ENCODE results near the gene PTPRM.

The PTPRM gene

GRCh38 chr18:8348051-8348720 is 781.1 kb downstream of the PTPRM start:
- no peak for DNase-seq

- DNase-seq: no peak
Observed at GRCh38 chr18:8349608-8350323, 782.6 kb downstream of the PTPRM start.

GRCh38 chr18:8350628-8351027 is 783.5 kb downstream of the PTPRM start:
- no peak for DNase-seq

- no peak for DNase-seq
Observed at GRCh38 chr18:8351161-8351560, 784.0 kb downstream of the PTPRM start.

- no peak for DNase-seq
Observed at GRCh38 chr18:8354304-8354703, 787.2 kb downstream of the PTPRM start.

GRCh38 chr18:8356001-8356400 is 788.9 kb downstream of the PTPRM start:
- DNase-seq: no peak

- no peak for DNase-seq
Observed at GRCh38 chr18:8357320-8357719, 790.2 kb downstream of the PTPRM start.

DNA sequence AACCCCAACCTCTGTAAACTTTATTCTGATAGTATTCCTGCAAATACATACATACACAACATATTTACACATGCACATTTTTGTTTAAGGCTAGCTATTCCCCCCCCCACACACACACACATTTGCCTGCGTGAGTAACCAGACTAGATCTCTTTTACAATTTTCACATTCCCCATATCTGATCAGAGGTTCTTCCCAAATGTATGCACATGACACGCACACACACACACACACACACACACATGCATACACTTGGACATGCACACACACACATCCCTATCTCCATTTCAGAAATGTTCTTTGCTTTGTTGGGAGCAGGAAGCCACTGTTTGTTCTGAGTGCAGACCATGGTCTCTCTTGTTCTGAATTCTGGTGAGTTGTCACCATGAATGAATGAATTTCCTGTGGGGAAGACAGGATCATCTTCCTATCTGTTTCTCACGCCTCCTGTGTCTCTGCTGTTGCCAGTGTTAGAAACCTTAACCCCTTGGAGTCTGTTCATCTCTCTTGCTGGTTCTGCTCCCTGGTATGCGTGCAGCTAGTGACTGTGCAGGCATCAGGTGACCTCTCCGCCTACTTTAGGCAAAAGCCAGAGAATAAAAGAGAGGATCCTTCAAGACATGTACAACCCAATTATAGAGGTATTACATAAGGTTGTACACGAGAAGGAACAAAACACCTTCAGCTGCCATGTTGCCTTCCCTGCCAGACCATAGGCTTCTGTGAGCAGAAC is 791.1 kb downstream of the PTPRM start:
- no peak for DNase-seq

DNA sequence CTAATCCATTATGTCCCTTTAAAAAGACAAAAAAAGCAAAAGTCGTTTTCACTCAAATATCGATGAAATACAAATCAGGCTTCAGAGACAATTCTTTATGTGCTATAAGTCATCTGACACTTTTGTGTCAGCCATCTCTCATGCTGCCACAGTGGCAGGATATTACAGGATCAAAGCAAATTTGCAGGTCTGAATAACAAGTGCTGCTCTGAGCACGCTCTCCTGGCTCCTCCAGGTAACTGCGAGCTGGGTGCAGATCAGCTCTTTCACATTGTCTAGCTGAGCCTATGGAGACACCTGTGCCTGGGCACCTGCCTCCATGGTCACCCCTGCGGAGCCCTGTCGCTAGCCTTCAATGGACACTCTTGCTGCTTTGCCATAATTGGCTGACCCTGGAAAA is 792.0 kb downstream of the PTPRM start:
- DNase-seq: no peak

GRCh38 chr18:8359481-8359880 is 792.4 kb downstream of the PTPRM start:
- DNase-seq: no peak

DNA sequence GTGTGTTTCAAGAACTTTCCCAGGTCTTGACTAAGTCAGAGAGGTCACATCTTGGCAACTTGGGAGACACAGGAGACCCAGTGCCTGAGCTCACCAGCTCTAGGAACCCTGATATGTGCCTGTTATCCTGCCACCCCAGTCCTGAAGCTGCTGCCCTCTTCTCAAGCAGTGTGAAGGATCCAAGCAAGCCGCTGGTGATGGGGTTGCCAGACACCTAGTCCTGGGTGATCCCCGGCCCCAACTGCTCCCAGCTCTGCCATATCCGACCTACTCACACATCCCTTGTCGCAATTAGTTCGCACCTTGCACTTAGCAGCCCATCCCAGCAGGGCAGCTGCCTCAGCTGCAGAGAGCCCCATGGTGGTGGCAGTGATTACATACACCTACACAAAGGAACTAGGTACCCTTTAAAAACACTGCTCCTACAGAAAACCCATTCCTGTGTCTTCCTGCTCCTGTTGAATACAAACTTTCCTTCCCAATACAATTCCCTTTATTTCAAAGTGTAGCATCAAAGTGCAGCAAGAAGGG is 794.9 kb downstream of the PTPRM start:
- DNase-seq: no peak

DNA sequence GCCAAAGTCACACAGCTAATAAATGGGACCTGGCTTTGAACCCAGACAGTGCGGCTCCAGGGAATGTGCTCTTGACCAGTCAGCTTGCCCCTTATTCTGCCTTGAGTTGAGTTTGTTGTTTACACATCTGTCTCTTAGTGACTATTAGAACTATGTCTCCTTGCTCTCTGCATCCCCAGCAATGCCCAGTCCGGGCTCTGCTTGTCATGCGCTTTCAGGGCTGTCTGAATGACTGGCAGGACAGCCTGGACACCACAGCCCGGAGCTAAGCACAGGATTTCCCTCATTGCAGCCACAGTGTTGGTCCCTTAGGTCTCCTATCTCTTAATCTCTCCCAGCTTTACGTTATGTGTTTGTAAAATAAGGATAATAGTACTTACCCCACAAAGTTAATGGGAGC is 795.7 kb downstream of the PTPRM start:
- no peak for DNase-seq

DNA sequence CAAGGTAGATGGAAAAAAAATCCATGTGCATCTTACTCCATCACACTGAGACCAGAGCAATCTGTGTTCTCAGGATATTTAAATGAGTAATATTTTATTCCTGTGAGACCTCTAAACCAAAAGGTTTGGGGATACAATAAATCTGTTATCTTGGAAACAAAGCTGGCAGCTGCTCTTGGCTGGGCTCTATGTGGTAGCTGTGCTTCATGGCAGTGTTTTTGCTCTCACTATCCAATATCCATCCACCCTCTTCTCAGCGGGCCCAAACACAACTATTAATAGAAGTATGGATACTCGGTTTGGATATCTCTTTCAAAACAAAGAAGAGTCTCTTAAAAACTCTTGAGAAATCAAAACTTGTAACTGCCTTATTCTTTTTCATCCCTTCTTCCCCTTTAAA is 797.3 kb downstream of the PTPRM start:
- no peak for DNase-seq

- no peak for DNase-seq
Observed at GRCh38 chr18:8365006-8365405, 797.9 kb downstream of the PTPRM start.

- no peak for DNase-seq
Observed at GRCh38 chr18:8365528-8365927, 798.4 kb downstream of the PTPRM start.

- DNase-seq: no peak
Observed at GRCh38 chr18:8366070-8366469, 799.0 kb downstream of the PTPRM start.

DNA sequence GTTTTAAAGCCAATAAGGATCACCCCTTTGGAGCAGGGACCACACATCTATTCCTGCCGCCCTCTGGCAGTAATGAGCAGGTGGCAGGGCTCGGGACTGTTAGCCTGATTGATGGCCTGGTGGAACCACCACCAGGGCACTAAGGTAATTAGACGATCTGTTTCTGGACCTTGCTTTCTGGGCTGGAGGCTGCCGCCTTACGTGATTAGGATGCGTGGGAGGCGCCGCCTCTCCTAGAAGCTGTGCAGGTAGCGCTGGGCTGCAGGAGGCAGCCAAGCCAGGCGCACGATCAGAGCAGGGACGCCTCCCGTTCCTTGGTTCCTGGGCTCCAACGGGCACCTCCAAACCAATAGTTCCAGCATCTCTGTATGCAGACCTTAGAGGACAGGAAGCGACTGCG is 799.5 kb downstream of the PTPRM start:
- DNase-seq: no peak

DNA sequence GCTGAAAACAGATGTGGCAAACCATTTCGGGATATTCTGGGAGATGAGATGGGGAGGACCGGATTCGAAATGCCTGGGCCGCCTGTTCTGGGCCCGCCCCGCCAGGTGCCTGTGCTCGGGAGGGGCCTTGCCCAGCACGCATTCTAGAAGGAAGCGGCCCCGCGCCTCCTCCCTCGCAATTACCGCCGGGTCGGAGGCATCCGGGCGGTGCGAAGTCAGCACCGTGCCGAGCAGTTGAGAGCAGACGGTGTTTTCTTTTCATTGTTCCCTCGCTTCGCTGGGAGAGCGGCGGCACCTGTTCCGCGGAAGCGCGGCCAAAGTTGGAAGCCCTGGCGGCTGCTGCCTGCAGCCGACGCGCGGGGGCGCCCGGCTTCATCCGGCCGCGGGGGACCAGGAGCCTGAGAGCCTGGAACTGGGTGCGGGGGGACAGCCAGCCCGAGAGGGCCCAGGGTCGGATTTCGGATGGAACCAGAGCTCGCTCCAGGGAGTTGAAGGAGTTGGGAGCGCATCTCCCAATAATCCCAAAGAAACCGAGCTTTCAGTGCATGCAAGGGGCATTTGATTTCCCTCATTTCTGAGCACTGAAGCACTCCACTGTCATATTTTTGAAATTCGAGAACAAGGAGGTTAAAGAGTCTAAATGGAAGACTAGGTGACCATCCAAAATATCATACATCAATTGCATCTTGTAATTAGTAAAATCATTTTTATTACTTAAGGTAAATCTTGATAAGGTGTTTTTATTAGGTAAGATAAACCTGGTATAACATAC is 800.3 kb downstream of the PTPRM start:
- no peak for DNase-seq

DNA sequence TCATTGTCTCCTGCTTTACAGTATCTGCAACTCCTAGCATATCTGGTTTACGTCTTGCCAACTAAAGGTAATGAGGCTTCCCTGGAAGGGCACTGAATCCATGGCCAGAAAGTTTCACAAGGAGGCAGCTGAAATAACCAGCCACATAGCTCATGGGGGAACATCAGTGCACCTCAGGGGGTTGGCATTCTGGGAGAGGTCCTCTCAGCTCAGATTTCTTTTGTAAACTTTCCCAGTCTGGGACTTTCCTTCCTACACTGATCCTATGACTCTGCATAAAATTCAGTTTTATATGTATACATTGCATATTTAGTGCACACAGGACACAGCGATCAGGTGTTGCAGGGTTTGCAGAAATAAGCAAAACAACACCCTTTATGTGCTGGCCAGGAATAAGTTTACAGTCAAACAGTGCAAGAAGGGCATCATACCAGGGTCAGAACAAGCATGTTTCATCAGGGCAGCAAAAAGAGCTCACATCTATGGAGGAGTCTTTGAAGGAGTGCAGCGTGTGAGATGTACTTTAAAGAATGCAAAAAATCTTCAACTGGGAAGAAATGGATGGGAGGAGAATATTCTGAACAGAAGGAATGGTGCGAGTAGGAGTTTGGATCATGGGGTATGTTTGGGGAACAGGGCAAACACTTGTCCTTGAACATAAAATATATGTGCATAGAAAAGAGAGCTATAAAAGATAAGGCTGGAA is 801.5 kb downstream of the PTPRM start:
- no peak for DNase-seq

GRCh38 chr18:8373486-8373885 is 806.4 kb downstream of the PTPRM start:
- DNase-seq: no peak

DNA sequence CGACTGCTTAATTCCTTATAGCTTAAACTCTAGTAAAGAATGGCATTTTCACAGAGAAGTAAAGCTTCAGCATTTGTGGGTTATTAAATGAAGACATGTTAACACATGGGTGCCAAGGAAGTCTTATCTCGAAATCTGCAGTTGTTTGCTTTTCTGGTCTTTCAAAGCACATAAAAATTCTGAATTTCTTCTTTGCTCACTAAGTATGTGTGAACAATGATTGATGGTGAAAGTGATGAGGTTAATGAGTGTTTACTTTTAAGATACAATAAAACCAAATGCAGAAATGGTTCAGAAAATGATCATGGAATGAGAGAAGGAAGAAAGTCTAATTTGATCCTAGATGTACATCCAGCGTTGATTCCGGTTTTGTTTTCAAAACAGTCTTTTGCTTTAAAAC is 807.6 kb downstream of the PTPRM start:
- no peak for DNase-seq

- DNase-seq: no peak
Observed at GRCh38 chr18:8375249-8375648, 808.1 kb downstream of the PTPRM start.

Measured in activated T-cell treated with anti-CD3 and anti-CD28 coated beads for 4 hours (primary cell).